Measurements from ENCODE around the gene EXO1. TPM values are rescaled to one million over a fixed set of nuclear protein-coding genes. Genes with fewer than 3 reads are reported as not detected.

EXO1 gene
- polyA plus RNA-seq, 1 experiment, result 4.3 TPM

GRCh38 chr1:241817956-241818612 is 29.9 kb upstream of the EXO1 start:
- Histone ChIP-seq H3K27me3 (ENCODE audit: control insufficient read depth, insufficient read depth, low read length) (no peaks in the 10 kb centered on the region), H3K9me3 (ENCODE audit: control insufficient read depth, insufficient read depth, low read length) (no peaks in the 10 kb centered on the region), H3K27ac (ENCODE audit: low read depth, low read length) (peak overlapping the region; percentile 63), H3K4me3 (ENCODE audit: low read depth, low read length) (no peak overlapping the region)
- TF ChIP-seq CTCF (IDR thresholded peaks at IDR 0.05; ENCODE audit: low read depth, low read length), result no peak
- ChIA-PET POLR2A (interaction anchor here (1.2 kb wide), 2 partner anchors 10 to 25 kb away, joined by 3 to 7 read pairs; no protein-coding TSS in a partner anchor), CTCF (interaction anchor here (1.3 kb wide), 1 partner anchor 207 kb away, joined by 4 read pairs; no protein-coding TSS in a partner anchor)
- DNase-seq (ENCODE audit: low read depth, low spot score), result no peak

GRCh38 chr1:241819340-241819866 is 28.6 kb upstream of the EXO1 start:
- POLR2A ChIA-PET, result no interaction called here
- Histone ChIP-seq H3K9me3 (ENCODE audit: control insufficient read depth, insufficient read depth, low read length) (no peaks in the 10 kb centered on the region), H3K27ac (ENCODE audit: low read depth, low read length) (no peak overlapping the region), H3K27me3 (ENCODE audit: control insufficient read depth, insufficient read depth, low read length) (no peaks in the 10 kb centered on the region), H3K4me3 (ENCODE audit: low read depth, low read length) (no peak overlapping the region)
- no peak for TF ChIP-seq CTCF (IDR thresholded peaks at IDR 0.05; ENCODE audit: low read depth, low read length)
- CTCF ChIA-PET, result interaction anchor here (1.1 to 2.0 kb wide), 2 partner anchors 16 to 208 kb away, joined by 4 to 11 read pairs; no protein-coding TSS in a partner anchor
- no peak for DNase-seq (ENCODE audit: low read depth, low spot score)

- CTCF ChIA-PET, result interaction anchor here (1.4 to 2.0 kb wide), 3 partner anchors 13 to 210 kb away, joined by 4 to 11 read pairs (median 5); no protein-coding TSS in a partner anchor
- Histone ChIP-seq H3K4me3 (ENCODE audit: low read depth, low read length) (no peak overlapping the region), H3K9me3 (ENCODE audit: control insufficient read depth, insufficient read depth, low read length) (no peaks in the 10 kb centered on the region), H3K27ac (ENCODE audit: low read depth, low read length) (no peak overlapping the region), H3K27me3 (ENCODE audit: control insufficient read depth, insufficient read depth, low read length) (no peaks in the 10 kb centered on the region)
- no peak for TF ChIP-seq CTCF (IDR thresholded peaks at IDR 0.05; ENCODE audit: low read depth, low read length)
- no peak for DNase-seq (ENCODE audit: low read depth, low spot score)
- POLR2A ChIA-PET, result no interaction called here
Measured at GRCh38 chr1:241821363-241821762, 26.6 kb upstream of the EXO1 start.

GRCh38 chr1:241822846-241823245 is 25.2 kb upstream of the EXO1 start:
- ChIA-PET POLR2A (no interaction called here), CTCF (interaction anchor here (1.1 kb wide), 1 partner anchor 12 kb away, joined by 6 read pairs; no protein-coding TSS in a partner anchor)
- DNase-seq (ENCODE audit: low read depth, low spot score), result no peak
- no peak overlapping the region for H3K4me3 ChIP-seq (ENCODE audit: low read depth, low read length)
- H3K9me3 ChIP-seq (ENCODE audit: control insufficient read depth, insufficient read depth, low read length), result no peaks in the 10 kb centered on the region
- no peak for TF ChIP-seq CTCF (IDR thresholded peaks at IDR 0.05; ENCODE audit: low read depth, low read length)
- H3K27ac ChIP-seq (ENCODE audit: low read depth, low read length), result no peak overlapping the region
- no peaks in the 10 kb centered on the region for H3K27me3 ChIP-seq (ENCODE audit: control insufficient read depth, insufficient read depth, low read length)

- Histone ChIP-seq H3K27ac (ENCODE audit: low read depth, low read length) (no peak overlapping the region), H3K27me3 (ENCODE audit: control insufficient read depth, insufficient read depth, low read length) (no peaks in the 10 kb centered on the region), H3K4me3 (ENCODE audit: low read depth, low read length) (no peak overlapping the region), H3K9me3 (ENCODE audit: control insufficient read depth, insufficient read depth, low read length) (no peaks in the 10 kb centered on the region)
- POLR2A ChIA-PET, result interaction anchor here (0.6 kb wide), 1 partner anchor 18 kb away, joined by 3 read pairs; no protein-coding TSS in a partner anchor
- DNase-seq (ENCODE audit: low read depth, low spot score), result no peak
- CTCF ChIA-PET, result interaction anchor here (1.9 to 3.3 kb wide), 2 partner anchors 24 to 213 kb away, joined by 5 to 10 read pairs; partner anchors contain the start of gene EXO1
- no peak for TF ChIP-seq CTCF (IDR thresholded peaks at IDR 0.05; ENCODE audit: low read depth, low read length)
Measured at GRCh38 chr1:241823925-241824324, 24.1 kb upstream of the EXO1 start.
